Esophagus squamous epithelium (tissue), 4 donors: ENCODE data around the gene CITED4.

Experiments
- POLR2A ChIP-seq, 4 donors: fragments of 450-650 bp; IDR thresholded peaks; one replicate each; pipeline ENCODE4 v1.6.1; 2017; ENCODE audit warnings: antibody characterized with exemption in 4 of 4, mild to moderate bottlenecking in 4 of 4, moderate library complexity in 3 of 4
- TF ChIP-seq, protein P1 (sequence below), 6 experiments: fragments of 450-650 bp in 4 of 6; fragments of 200-600 bp in 2 of 6; sonication (generic) in 2 of 6; IDR thresholded peaks; one replicate each; pipeline ENCODE4 v1.5.1; 2016 to 2019; ENCODE audit warnings: antibody characterized with exemption in 6 of 6, mild to moderate bottlenecking in 4 of 6, moderate library complexity in 4 of 6

DNA sequence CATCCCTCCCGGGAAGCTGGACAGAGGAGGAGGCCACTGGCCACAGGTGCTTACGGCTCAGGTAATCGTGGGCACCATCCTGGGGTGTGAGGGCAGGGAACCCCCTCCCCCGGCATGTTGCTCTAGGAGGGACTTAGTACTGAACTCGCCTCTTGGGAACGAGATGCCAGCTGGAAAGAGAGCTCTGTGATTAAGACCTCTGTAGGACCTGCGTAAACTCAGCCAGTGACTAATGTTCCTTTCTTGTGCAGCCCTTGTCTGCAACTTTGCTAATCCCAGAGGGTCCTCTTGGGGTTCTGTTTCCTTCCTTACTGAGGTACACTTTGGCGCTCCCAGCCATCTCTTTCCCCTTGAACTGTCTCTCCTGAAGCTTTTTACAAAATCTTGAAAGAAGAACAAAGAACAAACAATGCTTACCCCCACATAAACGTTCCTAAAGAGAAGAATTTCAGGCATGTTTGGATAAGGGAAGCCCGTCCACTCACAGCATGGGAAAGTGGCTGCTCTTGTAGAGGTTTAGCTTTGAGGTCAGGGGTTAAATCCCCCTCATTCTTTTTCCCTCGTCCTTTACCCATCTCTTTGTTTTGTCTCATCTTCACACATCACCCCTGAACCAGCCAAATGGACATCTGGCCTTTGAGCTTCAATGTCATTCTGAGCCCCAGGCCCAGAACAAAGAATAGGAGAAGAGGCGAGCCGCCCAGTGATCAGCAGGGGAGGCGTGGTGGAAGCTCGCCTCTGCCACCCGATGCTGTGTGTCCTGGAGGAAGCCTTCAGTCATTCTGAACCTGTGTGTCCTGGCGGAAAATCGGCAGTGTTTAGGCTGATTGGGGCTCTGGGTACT, 37.4 kb downstream of the CITED4 start:
- TF ChIP-seq, protein P1, sequence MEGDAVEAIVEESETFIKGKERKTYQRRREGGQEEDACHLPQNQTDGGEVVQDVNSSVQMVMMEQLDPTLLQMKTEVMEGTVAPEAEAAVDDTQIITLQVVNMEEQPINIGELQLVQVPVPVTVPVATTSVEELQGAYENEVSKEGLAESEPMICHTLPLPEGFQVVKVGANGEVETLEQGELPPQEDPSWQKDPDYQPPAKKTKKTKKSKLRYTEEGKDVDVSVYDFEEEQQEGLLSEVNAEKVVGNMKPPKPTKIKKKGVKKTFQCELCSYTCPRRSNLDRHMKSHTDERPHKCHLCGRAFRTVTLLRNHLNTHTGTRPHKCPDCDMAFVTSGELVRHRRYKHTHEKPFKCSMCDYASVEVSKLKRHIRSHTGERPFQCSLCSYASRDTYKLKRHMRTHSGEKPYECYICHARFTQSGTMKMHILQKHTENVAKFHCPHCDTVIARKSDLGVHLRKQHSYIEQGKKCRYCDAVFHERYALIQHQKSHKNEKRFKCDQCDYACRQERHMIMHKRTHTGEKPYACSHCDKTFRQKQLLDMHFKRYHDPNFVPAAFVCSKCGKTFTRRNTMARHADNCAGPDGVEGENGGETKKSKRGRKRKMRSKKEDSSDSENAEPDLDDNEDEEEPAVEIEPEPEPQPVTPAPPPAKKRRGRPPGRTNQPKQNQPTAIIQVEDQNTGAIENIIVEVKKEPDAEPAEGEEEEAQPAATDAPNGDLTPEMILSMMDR (IDR thresholded peaks at IDR 0.05): no peak
- TF ChIP-seq POLR2A (IDR thresholded peaks at IDR 0.05): no peak
